Measurements from ENCODE around the gene IFT122.

IFT122 gene

DNA sequence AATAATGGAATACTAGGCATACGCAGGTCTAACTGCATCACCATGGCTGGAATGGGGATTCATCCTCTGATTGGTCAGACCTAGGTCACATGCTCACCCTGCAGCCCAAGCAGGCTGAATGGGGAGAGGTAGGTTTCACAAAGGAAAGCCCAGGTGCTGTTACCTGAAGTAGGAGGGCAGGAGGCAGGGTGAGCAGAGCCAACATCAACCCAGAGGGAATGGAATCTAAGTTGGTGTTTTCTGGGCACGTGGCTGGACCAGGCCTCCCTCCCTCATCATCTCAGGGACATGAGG lies 96.3 kb downstream of the IFT122 start:
- no peak overlapping the region for H3K4me3 ChIP-seq (replicated peaks in 1 of 2; ENCODE audit: low read depth in 2 of 2, low read length in 2 of 2)
- TF ChIP-seq, protein P1, sequence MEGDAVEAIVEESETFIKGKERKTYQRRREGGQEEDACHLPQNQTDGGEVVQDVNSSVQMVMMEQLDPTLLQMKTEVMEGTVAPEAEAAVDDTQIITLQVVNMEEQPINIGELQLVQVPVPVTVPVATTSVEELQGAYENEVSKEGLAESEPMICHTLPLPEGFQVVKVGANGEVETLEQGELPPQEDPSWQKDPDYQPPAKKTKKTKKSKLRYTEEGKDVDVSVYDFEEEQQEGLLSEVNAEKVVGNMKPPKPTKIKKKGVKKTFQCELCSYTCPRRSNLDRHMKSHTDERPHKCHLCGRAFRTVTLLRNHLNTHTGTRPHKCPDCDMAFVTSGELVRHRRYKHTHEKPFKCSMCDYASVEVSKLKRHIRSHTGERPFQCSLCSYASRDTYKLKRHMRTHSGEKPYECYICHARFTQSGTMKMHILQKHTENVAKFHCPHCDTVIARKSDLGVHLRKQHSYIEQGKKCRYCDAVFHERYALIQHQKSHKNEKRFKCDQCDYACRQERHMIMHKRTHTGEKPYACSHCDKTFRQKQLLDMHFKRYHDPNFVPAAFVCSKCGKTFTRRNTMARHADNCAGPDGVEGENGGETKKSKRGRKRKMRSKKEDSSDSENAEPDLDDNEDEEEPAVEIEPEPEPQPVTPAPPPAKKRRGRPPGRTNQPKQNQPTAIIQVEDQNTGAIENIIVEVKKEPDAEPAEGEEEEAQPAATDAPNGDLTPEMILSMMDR (IDR thresholded peaks at IDR 0.05; ENCODE audit: low read depth, low read length) = no peak
- DNase-seq (ENCODE audit: low read depth in 2 of 2) = no peak

DNA sequence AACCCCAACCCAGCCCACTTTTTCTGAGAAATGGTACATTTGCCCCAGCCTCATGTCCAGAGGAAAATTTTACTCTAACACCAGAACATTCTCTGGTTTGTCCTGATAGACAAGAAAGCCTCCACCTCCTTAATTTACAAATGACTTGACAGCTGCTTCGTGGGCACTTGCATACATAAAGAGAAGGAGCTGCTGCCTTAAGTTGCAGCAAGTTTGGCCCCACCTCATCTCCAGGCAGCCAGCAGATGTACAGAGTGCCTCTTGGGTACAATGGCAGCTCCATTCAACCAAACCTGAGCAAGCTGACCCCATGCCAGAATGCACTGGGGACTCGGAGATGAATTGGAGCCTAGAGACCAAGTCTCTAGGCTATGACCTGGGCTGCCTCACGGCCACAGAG lies 96.8 kb downstream of the IFT122 start:
- H3K4me3 ChIP-seq (replicated peaks in 1 of 2; ENCODE audit: low read depth in 2 of 2, low read length in 2 of 2) = no peak overlapping the region
- TF ChIP-seq, protein P1 (IDR thresholded peaks at IDR 0.05; ENCODE audit: low read depth, low read length) = no peak
- DNase-seq (ENCODE audit: low read depth in 2 of 2) = no peak

DNA sequence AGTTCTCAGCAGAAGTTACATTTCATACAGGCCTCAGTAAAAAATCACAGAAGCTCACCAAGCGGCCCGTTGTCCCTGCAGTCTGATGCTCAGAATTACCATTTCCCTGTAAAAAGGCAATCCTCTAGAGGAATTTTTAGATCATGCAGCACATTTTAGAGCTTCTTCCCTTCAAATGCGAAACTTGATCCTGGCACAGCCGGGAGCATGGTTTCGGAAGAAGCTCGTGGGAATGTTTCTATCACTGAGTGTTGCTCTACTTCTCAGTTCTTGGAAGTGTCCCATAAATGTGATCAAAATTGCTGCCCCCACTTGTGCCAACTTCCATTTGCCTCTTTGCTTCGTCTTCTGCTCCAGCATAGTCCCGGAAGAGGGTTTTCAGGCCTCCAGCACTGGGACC lies 99.2 kb downstream of the IFT122 start:
- DNase-seq (ENCODE audit: low read depth in 2 of 2) = no peak
- TF ChIP-seq, protein P1 (IDR thresholded peaks at IDR 0.05; ENCODE audit: low read depth, low read length) = no peak
- no peak overlapping the region for H3K4me3 ChIP-seq (replicated peaks in 1 of 2; ENCODE audit: low read depth in 2 of 2, low read length in 2 of 2)

DNA sequence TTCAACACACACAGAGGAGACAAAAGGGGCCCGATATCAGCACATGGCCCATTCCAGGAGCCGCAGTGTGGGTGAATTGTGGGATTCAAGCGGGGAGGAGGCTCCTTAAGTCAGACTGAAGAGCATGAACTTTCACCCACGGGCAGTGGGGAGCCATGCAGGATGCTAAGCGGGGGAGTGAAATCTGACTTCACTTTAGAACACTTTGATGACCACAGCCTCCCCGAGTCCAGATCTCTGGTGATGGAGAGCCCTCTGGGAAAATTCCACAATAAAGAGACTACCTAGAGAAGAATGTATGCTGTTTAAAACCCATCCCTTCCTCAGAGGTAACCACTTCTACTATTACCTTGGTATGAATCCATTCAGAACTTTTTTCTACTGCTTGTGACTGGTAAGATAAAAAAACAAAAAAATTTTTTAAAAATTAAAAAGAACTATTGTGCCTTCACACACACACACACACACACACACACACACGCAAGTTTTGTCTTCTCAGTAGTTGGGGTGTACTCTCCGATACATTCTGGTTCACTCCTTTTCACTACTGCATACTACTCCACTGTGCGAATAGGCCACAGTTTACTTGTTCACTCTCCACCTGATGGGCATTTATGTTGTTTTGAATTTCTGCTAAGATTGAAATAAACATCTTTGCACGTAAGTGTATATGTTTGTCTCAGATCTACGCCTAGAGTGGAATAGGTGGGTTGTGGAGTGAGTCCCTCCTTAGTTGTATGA lies 100.9 kb downstream of the IFT122 start:
- H3K4me3 ChIP-seq (replicated peaks in 1 of 2; ENCODE audit: low read depth in 2 of 2, low read length in 2 of 2) = no peak overlapping the region
- DNase-seq (ENCODE audit: low read depth in 2 of 2) = no peak
- TF ChIP-seq, protein P1 (IDR thresholded peaks at IDR 0.05; ENCODE audit: low read depth, low read length) = no peak

DNA sequence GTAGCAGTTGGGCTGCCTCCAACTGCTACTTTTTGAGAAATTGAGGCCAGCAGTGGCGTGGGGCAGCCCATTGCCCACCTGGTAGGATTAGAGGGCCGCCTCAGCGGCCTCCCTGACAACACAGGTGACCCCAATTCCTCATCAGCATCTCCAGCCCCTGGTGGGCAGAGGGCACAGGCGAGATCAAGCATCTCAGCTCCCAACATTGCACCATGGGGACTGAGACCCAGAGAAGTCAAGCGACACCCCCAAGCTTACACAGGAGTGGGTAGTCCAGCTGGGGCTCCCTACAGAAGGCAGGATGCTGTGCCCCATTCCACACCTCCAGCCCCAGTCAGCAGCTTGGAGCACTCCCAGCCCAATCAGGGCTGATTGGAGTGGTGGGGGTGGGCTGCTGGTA lies 102.7 kb downstream of the IFT122 start:
- TF ChIP-seq, protein P1 (IDR thresholded peaks at IDR 0.05; ENCODE audit: low read depth, low read length) = no peak
- no peak overlapping the region for H3K4me3 ChIP-seq (replicated peaks in 1 of 2; ENCODE audit: low read depth in 2 of 2, low read length in 2 of 2)
- no peak for DNase-seq (ENCODE audit: low read depth in 2 of 2)

DNA sequence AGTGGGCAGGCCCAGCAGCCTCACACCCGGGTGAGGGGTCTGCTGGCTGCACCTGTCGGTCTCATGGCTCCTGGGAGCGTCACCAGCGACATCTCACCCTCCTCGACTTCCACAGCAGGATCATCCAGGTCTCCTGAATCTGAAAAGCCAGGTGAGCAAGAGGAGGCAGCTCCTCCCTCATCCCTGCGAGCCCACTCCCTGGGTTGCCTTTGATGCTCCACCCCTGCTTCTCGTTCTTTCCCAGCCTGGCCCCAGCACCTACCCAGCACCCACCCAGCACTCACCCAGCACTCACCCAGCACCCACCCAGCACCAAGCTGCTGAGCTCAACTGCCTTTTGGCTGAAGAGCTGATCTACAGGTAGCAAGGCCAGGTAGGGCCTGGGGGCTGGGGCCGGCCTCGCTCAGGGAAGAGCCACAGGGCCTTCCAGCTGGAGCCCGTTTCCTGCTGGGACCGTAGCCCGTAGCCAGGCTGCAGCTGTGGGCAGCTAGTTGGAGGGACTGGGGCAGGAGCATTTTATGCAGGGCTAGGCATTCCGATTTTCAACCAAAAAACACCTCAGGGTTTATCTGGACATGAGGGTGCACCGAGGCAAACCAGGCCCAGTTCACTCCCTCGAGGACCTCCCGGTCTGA lies 103.2 kb downstream of the IFT122 start, which contains the start of gene H1-8:
Gene H1-8, plus strand, starts transcription at position 20 of the 635 bp plus-strand sequence. Its CDS starts 44 bp downstream, at position 64.
- H3K4me3 ChIP-seq (replicated peaks in 1 of 2; ENCODE audit: low read depth in 2 of 2, low read length in 2 of 2) = no peak within 1 kb of the TSS
- no peak for DNase-seq (ENCODE audit: low read depth in 2 of 2)
- TF ChIP-seq, protein P1 (IDR thresholded peaks at IDR 0.05; ENCODE audit: low read depth, low read length) = no peak
